Measurements from ENCODE around the gene PGBD1.

GRCh38 chr6:28254121-28254519 lies 27.3 kb upstream of the PGBD1 start:
- TF ChIP-seq CTCF (IDR thresholded peaks at IDR 0.05) (no peak), POLR2A (IDR thresholded peaks at IDR 0.05) (no peak), EP300 (IDR thresholded peaks at IDR 0.05) (no peak)

All from sigmoid colon (tissue), 4 donors.